WTC11 (cell line): Measurements from ENCODE around the gene CPVL. TPM values are rescaled to one million over a fixed set of nuclear protein-coding genes. Genes with fewer than 3 reads are reported as not detected.

Experiments
- ATAC-seq: fragments of 200-7000 bp; cut with Tn5 transposase; 2 replicates; pipeline ENCODE4 v1.10.0; 2021; ENCODE audit warnings: mild to moderate bottlenecking, moderate library complexity
- CTCF ChIA-PET: fragments of 300-600 bp; sonication (Branson Sonifier 250); formaldehyde crosslinking; loops from one replicate; lab custom pipeline; 2021; ENCODE audit warnings: antibody characterized with exemption; lab: Charles Lee
- POLR2A ChIA-PET: fragments of 350-600 bp; sonication (Branson Sonifier 250); formaldehyde crosslinking; loops from one replicate; lab custom pipeline; 2021; ENCODE audit warnings: antibody characterized with exemption; lab: Charles Lee
- DNase-seq: peaks from one replicate; pipeline ENCODE4 v3.0.0; 2021; ENCODE audit warnings: low spot score
- H3K27ac Mint-ChIP-seq: 2 replicates; pipeline ENCODE4 v1.8.0; 2021; ENCODE audit warnings: mixed read lengths
- H3K27me3 Mint-ChIP-seq: 2 replicates; pipeline ENCODE4 v1.8.0; 2021; ENCODE audit warnings: low read depth, mild to moderate bottlenecking, moderate library complexity, mixed read lengths
- H3K36me3 Mint-ChIP-seq: 2 replicates; pipeline ENCODE4 v1.8.0; 2021; ENCODE audit warnings: mixed read lengths
- H3K4me1 Mint-ChIP-seq: 2 replicates; pipeline ENCODE4 v1.8.0; 2022; ENCODE audit warnings: mixed read lengths
- H3K4me3 Mint-ChIP-seq: 2 replicates; pipeline ENCODE4 v1.8.0; 2021; ENCODE audit warnings: mild to moderate bottlenecking, moderate library complexity, mixed read lengths
- H3K9me3 Mint-ChIP-seq: 2 replicates; pipeline ENCODE4 v1.8.0; 2021; ENCODE audit warnings: mixed read lengths
- ETV6 ChIP-seq: sonication (generic); formaldehyde crosslinking; IDR thresholded peaks from 2 replicates; pipeline ENCODE4 v1.8.1; 2022; ENCODE audit warnings: mild to moderate bottlenecking, missing genetic modification reagents
- FOXP1 ChIP-seq: sonication (generic); formaldehyde crosslinking; IDR thresholded peaks from 2 replicates; pipeline ENCODE4 v1.8.0; 2022; ENCODE audit warnings: missing genetic modification reagents, mild to moderate bottlenecking, moderate library complexity, borderline replicate concordance
- GRHL2 ChIP-seq: fragments of 250-450 bp; sonication (Bioruptor Pico); IDR thresholded peaks from 2 replicates; pipeline ENCODE4 v1.8.0; 2022; ENCODE audit warnings: mild to moderate bottlenecking, moderate library complexity; ENCODE audit not compliant: insufficient replicate concordance, severe bottlenecking
- HMGA2 ChIP-seq: fragments of 250-450 bp; sonication (Bioruptor Pico); IDR thresholded peaks from 2 replicates; pipeline ENCODE4 v1.4.0; 2021; ENCODE audit warnings: mild to moderate bottlenecking, moderate library complexity
- KAT7 ChIP-seq: sonication (generic); formaldehyde crosslinking; IDR thresholded peaks from 2 replicates; pipeline ENCODE4 v1.8.1; 2023; ENCODE audit warnings: missing genetic modification reagents, mild to moderate bottlenecking, borderline replicate concordance
- NFATC4 ChIP-seq: fragments of 250-450 bp; sonication (Bioruptor Pico); IDR thresholded peaks from 2 replicates; pipeline ENCODE4 v1.9.0; 2021; ENCODE audit warnings: mild to moderate bottlenecking
- PRDM15 ChIP-seq: sonication (generic); formaldehyde crosslinking; IDR thresholded peaks from 2 replicates; pipeline ENCODE4 v1.8.0; 2022; ENCODE audit warnings: missing genetic modification reagents
- RELA ChIP-seq: sonication (generic); formaldehyde crosslinking; IDR thresholded peaks from 2 replicates; pipeline ENCODE4 v1.8.1; 2022; ENCODE audit warnings: missing genetic modification reagents, mild to moderate bottlenecking, borderline replicate concordance
- SOX15 ChIP-seq: fragments of 250-450 bp; sonication (Bioruptor Pico); IDR thresholded peaks from 2 replicates; pipeline ENCODE4 v1.9.0; 2021; ENCODE audit warnings: mild to moderate bottlenecking
- USF2 ChIP-seq: sonication (generic); formaldehyde crosslinking; IDR thresholded peaks from 2 replicates; pipeline ENCODE4 v1.8.1; 2023; ENCODE audit warnings: mild to moderate bottlenecking, missing genetic modification reagents, moderate library complexity
- ZNF138 ChIP-seq: sonication (generic); formaldehyde crosslinking; conservative IDR thresholded peaks from 2 replicates; pipeline ENCODE4 v1.8.1; 2022; ENCODE audit warnings: mild to moderate bottlenecking, moderate library complexity, missing genetic modification reagents
- ZNF396 ChIP-seq: fragments of 250-450 bp; sonication (Bioruptor Pico); IDR thresholded peaks from 2 replicates; pipeline ENCODE4 v1.8.0; 2021; ENCODE audit warnings: mild to moderate bottlenecking, moderate library complexity, borderline replicate concordance
- ZSCAN18 ChIP-seq: fragments of 250-450 bp; sonication (Bioruptor Pico); IDR thresholded peaks from 2 replicates; pipeline ENCODE4 v2.1.2; 2022; ENCODE audit warnings: mild to moderate bottlenecking, moderate library complexity
- total RNA-seq: library from RNA; stranded (reverse); gene quantifications from 3 replicates; pipeline ENCODE4 v1.2.3, GENCODE V29; 2021
- TF ChIP-seq, protein P1 (sequence below): sonication (generic); formaldehyde crosslinking; IDR thresholded peaks from 2 replicates; pipeline ENCODE4 v1.8.0; 2023; ENCODE audit warnings: mild to moderate bottlenecking, missing genetic modification reagents
- TF ChIP-seq, protein P2 (sequence below): fragments of 250-450 bp; sonication (Bioruptor Pico); conservative IDR thresholded peaks from 2 replicates; pipeline ENCODE4 v1.9.0; 2021; ENCODE audit warnings: mild to moderate bottlenecking

CPVL gene
- total RNA-seq, 1 experiment from 2014 or later = 34.2 TPM

- TF ChIP-seq HMGA2 (no peak), SOX15 (no peak), FOXP1 (CRISPR knock-in tag) (no peak), KAT7 (CRISPR knock-in tag) (no peak), NFATC4 (CRISPR knock-in tag) (no peak), RELA (no peak), ZNF396 (CRISPR knock-in tag) (no peak), USF2 (CRISPR knock-in tag) (no peak), GRHL2 (no peak), ZNF138 (no peak), ZSCAN18 (CRISPR knock-in tag) (no peak), PRDM15 (CRISPR knock-in tag) (no peak), ETV6 (CRISPR knock-in tag) (no peak)
- TF ChIP-seq, protein P1, sequence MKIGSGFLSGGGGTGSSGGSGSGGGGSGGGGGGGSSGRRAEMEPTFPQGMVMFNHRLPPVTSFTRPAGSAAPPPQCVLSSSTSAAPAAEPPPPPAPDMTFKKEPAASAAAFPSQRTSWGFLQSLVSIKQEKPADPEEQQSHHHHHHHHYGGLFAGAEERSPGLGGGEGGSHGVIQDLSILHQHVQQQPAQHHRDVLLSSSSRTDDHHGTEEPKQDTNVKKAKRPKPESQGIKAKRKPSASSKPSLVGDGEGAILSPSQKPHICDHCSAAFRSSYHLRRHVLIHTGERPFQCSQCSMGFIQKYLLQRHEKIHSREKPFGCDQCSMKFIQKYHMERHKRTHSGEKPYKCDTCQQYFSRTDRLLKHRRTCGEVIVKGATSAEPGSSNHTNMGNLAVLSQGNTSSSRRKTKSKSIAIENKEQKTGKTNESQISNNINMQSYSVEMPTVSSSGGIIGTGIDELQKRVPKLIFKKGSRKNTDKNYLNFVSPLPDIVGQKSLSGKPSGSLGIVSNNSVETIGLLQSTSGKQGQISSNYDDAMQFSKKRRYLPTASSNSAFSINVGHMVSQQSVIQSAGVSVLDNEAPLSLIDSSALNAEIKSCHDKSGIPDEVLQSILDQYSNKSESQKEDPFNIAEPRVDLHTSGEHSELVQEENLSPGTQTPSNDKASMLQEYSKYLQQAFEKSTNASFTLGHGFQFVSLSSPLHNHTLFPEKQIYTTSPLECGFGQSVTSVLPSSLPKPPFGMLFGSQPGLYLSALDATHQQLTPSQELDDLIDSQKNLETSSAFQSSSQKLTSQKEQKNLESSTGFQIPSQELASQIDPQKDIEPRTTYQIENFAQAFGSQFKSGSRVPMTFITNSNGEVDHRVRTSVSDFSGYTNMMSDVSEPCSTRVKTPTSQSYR = no peak
- TF ChIP-seq, protein P2, sequence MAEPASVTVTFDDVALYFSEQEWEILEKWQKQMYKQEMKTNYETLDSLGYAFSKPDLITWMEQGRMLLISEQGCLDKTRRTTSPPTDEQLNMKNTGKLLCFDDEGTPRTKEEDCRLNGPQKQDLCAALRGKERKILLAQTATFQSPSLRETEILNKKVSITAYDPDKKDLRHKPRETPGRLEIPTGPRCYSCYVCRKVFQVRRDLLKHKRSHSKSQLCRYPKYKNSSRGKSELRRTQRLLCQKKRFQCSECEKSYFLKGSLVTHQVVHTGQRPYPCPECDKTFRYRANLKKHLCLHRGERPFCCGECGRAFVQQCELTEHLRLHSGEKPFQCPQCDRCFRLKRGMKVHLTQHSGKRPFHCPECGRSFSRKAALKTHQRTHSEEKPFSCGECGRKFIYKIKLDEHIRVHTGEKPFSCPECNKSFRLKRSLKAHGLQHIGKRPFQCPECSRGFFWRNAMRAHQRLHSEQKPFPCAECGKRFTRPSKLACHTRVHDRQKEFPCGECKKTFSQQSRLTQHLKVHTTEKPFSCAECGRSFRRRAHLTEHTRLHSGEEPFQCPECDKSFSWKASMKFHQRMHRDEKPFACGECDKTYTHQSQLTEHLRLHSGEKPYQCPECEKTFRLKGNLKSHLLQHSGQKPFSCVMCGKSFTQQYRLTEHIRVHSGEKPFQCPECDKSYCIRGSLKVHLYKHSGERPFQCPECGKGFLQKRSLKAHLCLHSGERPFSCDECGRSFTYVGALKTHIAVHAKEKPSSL (CRISPR knock-in tag) = no peak
- Mint-ChIP-seq H3K36me3 (no peaks in the 10 kb centered on the region; the same call in 1 of the 2 replicates), H3K27ac (no peak overlapping the region), H3K4me1 (peaks cover 4% of the 10 kb centered on the region), H3K4me3 (no peak overlapping the region), H3K9me3 (peaks cover 3% of the 10 kb centered on the region; the same call in 1 of the 2 replicates), H3K27me3 (no peaks in the 10 kb centered on the region)
- ChIA-PET POLR2A (no interaction called here), CTCF (interaction anchor here (5.3 to 6.5 kb wide), 2 partner anchors 144 to 176 kb away, joined by 76 to 246 read pairs; partner anchors contain the start of gene TRIL)
- DNase-seq = no peak
- no peak for ATAC-seq
These were observed 45.4 kb downstream of the CPVL start for GRCh38 chr7:29100924-29101323.
